Upper lobe of left lung (tissue), 4 donors: ENCODE results near the gene GGT5.

Source experiments
- CTCF ChIP-seq, 6 experiments: fragments of 450-650 bp in 4 of 6; fragments of 200-600 bp in 2 of 6; sonication (generic) in 2 of 6; IDR thresholded peaks; one replicate each; pipeline ENCODE4 v1.5.1; 2016 to 2019; ENCODE audit warnings: antibody characterized with exemption in 6 of 6
- EP300 ChIP-seq, 4 donors: sonication (generic); formaldehyde crosslinking; IDR thresholded peaks; one replicate each; pipeline ENCODE4 v1.5.1; 2017; ENCODE audit warnings: antibody characterized with exemption in 4 of 4, control low read depth in 2 of 4
- POLR2A ChIP-seq, 4 donors: fragments of 450-650 bp; IDR thresholded peaks; one replicate each; pipeline ENCODE4 v1.5.1; 2016 to 2017; ENCODE audit warnings: antibody characterized with exemption in 4 of 4, mild to moderate bottlenecking in 2 of 4
- POLR2AphosphoS5 ChIP-seq, 2 donors: sonication (generic); formaldehyde crosslinking; IDR thresholded peaks; one replicate each; pipeline ENCODE4 v1.5.1; 2017; ENCODE audit warnings: antibody characterized with exemption in 2 of 2

GRCh38 chr22:24208012-24208749, 36.7 kb downstream of the GGT5 start:
- no peak for TF ChIP-seq POLR2A (IDR thresholded peaks at IDR 0.05)
- TF ChIP-seq CTCF (IDR thresholded peaks at IDR 0.05), result no peak
- peak in 2 of 4 donors; percentile 60 to 86 for TF ChIP-seq EP300 (IDR thresholded peaks at IDR 0.05)
- peak; percentile 51 to 80 for TF ChIP-seq POLR2AphosphoS5 (IDR thresholded peaks at IDR 0.05)
